Measurements from ENCODE around the gene PXDN.

The PXDN gene

GRCh38 chr2:1617425-1618021 lies 126.8 kb downstream of the PXDN start:
- DNase-seq (ENCODE audit: low read depth in 1 of 2, low spot score in 1 of 2) = no peak

- DNase-seq (ENCODE audit: low read depth in 1 of 2, low spot score in 1 of 2) = no peak
Observed at GRCh38 chr2:1614564-1614963, 129.8 kb downstream of the PXDN start.

GRCh38 chr2:1613731-1614354 lies 130.5 kb downstream of the PXDN start:
- no peak for DNase-seq (ENCODE audit: low read depth in 1 of 2, low spot score in 1 of 2)

- no peak for DNase-seq (ENCODE audit: low read depth in 1 of 2, low spot score in 1 of 2)
Observed at GRCh38 chr2:1613078-1613445, 131.3 kb downstream of the PXDN start.

GRCh38 chr2:1612391-1613077 lies 131.8 kb downstream of the PXDN start:
- no peak for DNase-seq (ENCODE audit: low read depth in 1 of 2, low spot score in 1 of 2)

GRCh38 chr2:1611886-1612285 lies 132.4 kb downstream of the PXDN start:
- no peak for DNase-seq (ENCODE audit: low read depth in 1 of 2, low spot score in 1 of 2)

GRCh38 chr2:1610096-1610485 lies 134.2 kb downstream of the PXDN start:
- no peak for DNase-seq (ENCODE audit: low read depth in 1 of 2, low spot score in 1 of 2)

GRCh38 chr2:1609485-1610095 lies 134.7 kb downstream of the PXDN start:
- no peak for DNase-seq (ENCODE audit: low read depth in 1 of 2, low spot score in 1 of 2)

GRCh38 chr2:1609040-1609439 lies 135.3 kb downstream of the PXDN start:
- no peak for DNase-seq (ENCODE audit: low read depth in 1 of 2, low spot score in 1 of 2)

- no peak for DNase-seq (ENCODE audit: low read depth in 1 of 2, low spot score in 1 of 2)
Observed at GRCh38 chr2:1607971-1608688, 136.2 kb downstream of the PXDN start.

- DNase-seq (ENCODE audit: low read depth in 1 of 2, low spot score in 1 of 2) = no peak
Observed at GRCh38 chr2:1607236-1607920, 136.9 kb downstream of the PXDN start.

GRCh38 chr2:1606421-1607235 lies 137.7 kb downstream of the PXDN start:
- DNase-seq (ENCODE audit: low read depth in 1 of 2, low spot score in 1 of 2) = no peak

- DNase-seq (ENCODE audit: low read depth in 1 of 2, low spot score in 1 of 2) = no peak
Observed at GRCh38 chr2:1606046-1606400, 138.3 kb downstream of the PXDN start.

- no peak for DNase-seq (ENCODE audit: low read depth in 1 of 2, low spot score in 1 of 2)
Observed at GRCh38 chr2:1605102-1606045, 138.9 kb downstream of the PXDN start.

GRCh38 chr2:1603521-1603920 lies 140.8 kb downstream of the PXDN start:
- no peak for DNase-seq (ENCODE audit: low read depth in 1 of 2, low spot score in 1 of 2)

GRCh38 chr2:1603059-1603458 lies 141.3 kb downstream of the PXDN start:
- DNase-seq (ENCODE audit: low read depth in 1 of 2, low spot score in 1 of 2) = no peak

GRCh38 chr2:1602278-1603010 lies 141.9 kb downstream of the PXDN start:
- DNase-seq (ENCODE audit: low read depth in 1 of 2, low spot score in 1 of 2) = no peak

GRCh38 chr2:1601471-1602277 lies 142.6 kb downstream of the PXDN start:
- DNase-seq (ENCODE audit: low read depth in 1 of 2, low spot score in 1 of 2) = no peak
